Lung (tissue), 12 donors: ENCODE data around the gene GREB1L. TPM values are rescaled to one million over a fixed set of nuclear protein-coding genes. Genes with fewer than 3 reads are reported as not detected.

Experiments used
- ATAC-seq: fragments of 200-7000 bp; cut with Tn5 transposase; one replicate; pipeline ENCODE4 v1.9.1; 2020; ENCODE audit warnings: moderate number of reproducible peaks; ENCODE audit not compliant: insufficient read depth, low FRiP score
- DNase-seq, 3 donors: peaks; one replicate each; pipeline ENCODE4 v3.0.0-alpha.2; 2013 to 2017
- H3K27ac ChIP-seq, 2 donors: one replicate each; pipeline ENCODE4 v1.5.1; 2013; ENCODE audit warnings: mild to moderate bottlenecking in 2 of 2, moderate library complexity in 2 of 2, control low read depth in 1 of 2, inconsistent platforms in 1 of 2, low read depth in 1 of 2, low read length in 1 of 2
- H3K27me3 ChIP-seq, 3 donors: one replicate each; pipeline ENCODE4 v1.5.1; 2013; ENCODE audit warnings: low read length in 2 of 3; ENCODE audit not compliant: control insufficient read depth in 3 of 3, insufficient read depth in 3 of 3
- H3K36me3 ChIP-seq, 4 donors: one replicate each; pipeline ENCODE4 v1.5.1; 2013; ENCODE audit warnings: low read length in 4 of 4, mild to moderate bottlenecking in 1 of 4, moderate library complexity in 1 of 4; ENCODE audit not compliant: control insufficient read depth in 4 of 4, insufficient read depth in 4 of 4
- H3K4me1 ChIP-seq, 5 donors: one replicate each; pipeline ENCODE4 v1.5.1; 2013; ENCODE audit warnings: low read length in 5 of 5, mild to moderate bottlenecking in 2 of 5, moderate library complexity in 1 of 5; ENCODE audit not compliant: control insufficient read depth in 5 of 5, insufficient read depth in 5 of 5
- H3K4me3 ChIP-seq: one replicate; pipeline ENCODE4 v1.5.1; 2013; ENCODE audit warnings: mild to moderate bottlenecking, control low read depth, moderate library complexity
- H3K9ac ChIP-seq, 2 donors: one replicate each; pipeline ENCODE4 v1.5.1; 2013; ENCODE audit warnings: low read length in 2 of 2, control low read depth in 1 of 2; ENCODE audit not compliant: insufficient read depth in 1 of 2
- H3K9me3 ChIP-seq, 4 donors: one replicate each; pipeline ENCODE4 v1.5.1; 2013; ENCODE audit warnings: low read length in 3 of 4, mild to moderate bottlenecking in 1 of 4, moderate library complexity in 1 of 4; ENCODE audit not compliant: control insufficient read depth in 4 of 4, insufficient read depth in 3 of 4
- CTCF ChIP-seq: IDR thresholded peaks from 2 replicates; pipeline ENCODE4 v1.5.1; 2012; ENCODE audit warnings: mild to moderate bottlenecking; ENCODE audit errors: control extremely low read depth, extremely low read depth
- WGBS, 2 donors: extraction: QIAGEN DNeasy Blood & Tissue Kit; methylation state at CpG; one replicate each; pipeline ENCODE4 v1.1.7; 2013; 5-methylcytosine and 5-hydroxymethylcytosine counted together
- polyA plus RNA-seq, 2 donors: library from polyadenylated mRNA; stranded (reverse); fragments of 200-250 nt; gene quantifications; one replicate each; pipeline ENCODE4 v1.2.1, GENCODE V29; 2013
- total RNA-seq, 2 donors: library from RNA; depleted of rRNA in 1 of 2; stranded (reverse); fragments of >200 nt in 1 of 2; gene quantifications; one replicate each; pipeline ENCODE4 v1.2.1, GENCODE V29; 2014 to 2021
- donor health status: control.
- donor health status: control.
- donor health status: Bipolar disorder and iron deficiency.
- donor health status: healthy.
- donor health status: DM: yes; HTN: yes; CAD: no.

The GREB1L gene
- total and polyA plus RNA-seq, 4 donors: 0.08 to 1.2 (median 0.41) TPM

DNA sequence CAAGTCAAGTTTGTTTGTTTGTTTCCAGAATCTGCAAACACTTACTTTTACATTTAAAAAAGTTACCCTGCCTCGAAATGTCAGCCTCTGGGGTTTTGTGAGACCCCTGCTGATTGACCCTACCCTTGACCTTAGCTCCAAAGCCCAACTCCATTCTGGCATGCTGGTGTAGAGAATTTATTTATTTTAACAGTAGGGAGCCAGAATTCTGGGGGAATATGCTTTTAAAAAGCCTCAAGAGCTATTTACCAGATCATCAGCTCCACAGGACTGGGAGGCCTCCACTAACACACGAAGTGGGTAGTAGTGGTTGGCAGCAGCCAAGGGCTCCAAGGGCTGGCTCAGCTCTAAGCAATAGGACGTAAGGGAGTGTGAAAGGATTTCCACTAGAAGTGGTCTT is 23.2 kb upstream of the GREB1L start:
- 72 to 81% methylated on average over 3 of the region's 3 CpGs for WGBS, 2 donors
- no peak for TF ChIP-seq CTCF
- Histone ChIP-seq H3K9ac (no peak overlapping the region), H3K4me1 (no peaks in the 10 kb centered on the region), H3K27me3 (no peaks in the 10 kb centered on the region), H3K36me3 (no peaks in the 10 kb centered on the region), H3K4me3 (no peak overlapping the region), H3K9me3 (no peaks in the 10 kb centered on the region), H3K27ac (no peak overlapping the region)
- no peak for ATAC-seq
- no peak for DNase-seq

- Histone ChIP-seq H3K9me3 (no peaks in the 10 kb centered on the region), H3K4me3 (no peak overlapping the region), H3K27ac (no peak overlapping the region), H3K27me3 (no peaks in the 10 kb centered on the region), H3K4me1 (no peaks in the 10 kb centered on the region), H3K36me3 (no peaks in the 10 kb centered on the region), H3K9ac (no peak overlapping the region)
- 76 to 84% methylated on average over 6 of the region's 6 CpGs for WGBS, 2 donors
- DNase-seq: no peak
- no peak for TF ChIP-seq CTCF
- ATAC-seq: no peak
These were observed 11.6 kb upstream of the GREB1L start for GRCh38 chr18:21230436-21230835.

GRCh38 chr18:21241301-21242048 is 557 bp upstream of the GREB1L start:
- Histone ChIP-seq H3K9ac (no peak overlapping the region), H3K9me3 (no peaks in the 10 kb centered on the region), H3K36me3 (no peaks in the 10 kb centered on the region), H3K27ac (no peak overlapping the region), H3K27me3 (peaks cover 5 to 53% (median 48%) of the 10 kb centered on the region in 3 donors), H3K4me1 (peaks cover 0 to 16% (median 0%) of the 10 kb centered on the region in 5 donors), H3K4me3 (no peak overlapping the region)
- WGBS, 2 donors: 1 to 4% methylated on average over 39 to 54 of the region's 54 CpGs
- DNase-seq: no peak
- TF ChIP-seq CTCF: no peak
- ATAC-seq: no peak
